Body of pancreas (tissue), 4 donors: ENCODE results near the gene SYNE3.

Source experiments
- POLR2A ChIP-seq, 3 donors: fragments of 450-650 bp; IDR thresholded peaks; one replicate each; pipeline ENCODE4 v1.6.1; 2016; ENCODE audit warnings: antibody characterized with exemption in 3 of 3, mild to moderate bottlenecking in 2 of 3
- TF ChIP-seq, protein P1 (sequence below), 7 experiments: fragments of 450-650 bp in 4 of 7; fragments of 200-600 bp in 3 of 7; sonication (generic) in 3 of 7; IDR thresholded peaks; one replicate each; pipeline ENCODE4 v1.5.1; 2016 to 2019; ENCODE audit warnings: antibody characterized with exemption in 7 of 7

- TF ChIP-seq, protein P1, sequence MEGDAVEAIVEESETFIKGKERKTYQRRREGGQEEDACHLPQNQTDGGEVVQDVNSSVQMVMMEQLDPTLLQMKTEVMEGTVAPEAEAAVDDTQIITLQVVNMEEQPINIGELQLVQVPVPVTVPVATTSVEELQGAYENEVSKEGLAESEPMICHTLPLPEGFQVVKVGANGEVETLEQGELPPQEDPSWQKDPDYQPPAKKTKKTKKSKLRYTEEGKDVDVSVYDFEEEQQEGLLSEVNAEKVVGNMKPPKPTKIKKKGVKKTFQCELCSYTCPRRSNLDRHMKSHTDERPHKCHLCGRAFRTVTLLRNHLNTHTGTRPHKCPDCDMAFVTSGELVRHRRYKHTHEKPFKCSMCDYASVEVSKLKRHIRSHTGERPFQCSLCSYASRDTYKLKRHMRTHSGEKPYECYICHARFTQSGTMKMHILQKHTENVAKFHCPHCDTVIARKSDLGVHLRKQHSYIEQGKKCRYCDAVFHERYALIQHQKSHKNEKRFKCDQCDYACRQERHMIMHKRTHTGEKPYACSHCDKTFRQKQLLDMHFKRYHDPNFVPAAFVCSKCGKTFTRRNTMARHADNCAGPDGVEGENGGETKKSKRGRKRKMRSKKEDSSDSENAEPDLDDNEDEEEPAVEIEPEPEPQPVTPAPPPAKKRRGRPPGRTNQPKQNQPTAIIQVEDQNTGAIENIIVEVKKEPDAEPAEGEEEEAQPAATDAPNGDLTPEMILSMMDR (IDR thresholded peaks at IDR 0.05): no peak
- no peak for TF ChIP-seq POLR2A (IDR thresholded peaks at IDR 0.05)
Measured at GRCh38 chr14:95519699-95520098, 3.2 kb upstream of the SYNE3 start.
